SU-DHL-6 (cell line): Measurements from ENCODE around the gene AHI1.

ENCODE experiments used
- H2AFZ ChIP-seq: fragments of 200-600 bp; sonication (generic); 2 replicates; pipeline ENCODE4 v1.6.1; 2014; ENCODE audit warnings: low read depth, mild to moderate bottlenecking, moderate library complexity, mixed read lengths, antibody characterized with exemption, low read length; ENCODE audit not compliant: severe bottlenecking
- H3F3A ChIP-seq: fragments of 200-600 bp; shearing (Covaris generic); 2 replicates; pipeline ENCODE4 v1.6.0; 2016; ENCODE audit warnings: antibody characterized with exemption, mild to moderate bottlenecking; ENCODE audit not compliant: insufficient read depth
- H3K27ac ChIP-seq: fragments of 200-600 bp; sonication (generic); 2 replicates; pipeline ENCODE4 v1.5.1; 2016; ENCODE audit warnings: low read depth, mild to moderate bottlenecking, low read length, moderate library complexity, mixed read lengths
- H3K27me3 ChIP-seq: fragments of 200-600 bp; sonication (generic), shearing (Covaris generic); 2 replicates; pipeline ENCODE4 v1.6.0; 2014; ENCODE audit warnings: mild to moderate bottlenecking, low read length
- H3K36me3 ChIP-seq: fragments of 200-600 bp; sonication (generic); 2 replicates; pipeline ENCODE4 v1.6.1; 2014; ENCODE audit warnings: mild to moderate bottlenecking, low read length, mixed read lengths
- H3K4me2 ChIP-seq: fragments of 300-600, 200-600 bp; shearing (Covaris generic), sonication (generic); 2 replicates; pipeline ENCODE4 v1.6.0; 2014; ENCODE audit warnings: low read length, low read depth, mild to moderate bottlenecking; ENCODE audit not compliant: poor library complexity, severe bottlenecking
- H3K4me3 ChIP-seq: fragments of 200-600 bp; sonication (generic); 2 replicates; pipeline ENCODE4 v1.5.1; 2014; ENCODE audit warnings: antibody characterized with exemption, low read length, mild to moderate bottlenecking, mixed read lengths; ENCODE audit not compliant: insufficient read depth, poor library complexity, severe bottlenecking
- H3K79me2 ChIP-seq: fragments of 200-600 bp; sonication (generic); 2 replicates; pipeline ENCODE4 v1.6.1; 2014; ENCODE audit warnings: mild to moderate bottlenecking, low read length, moderate library complexity; ENCODE audit not compliant: insufficient read depth
- H3K9ac ChIP-seq: fragments of 200-600 bp; sonication (generic); 2 replicates; pipeline ENCODE4 v1.7.0; 2014; ENCODE audit warnings: mild to moderate bottlenecking, low read length
- H3K9me2 ChIP-seq: fragments of 200-600 bp; sonication (generic); replicated peaks from 2 replicates; pipeline ENCODE4 v1.6.1; 2014; ENCODE audit warnings: low read length; ENCODE audit not compliant: insufficient read depth
- H3K9me3 ChIP-seq: fragments of 200-600 bp; sonication (generic); 2 replicates; pipeline ENCODE4 v1.6.1; 2014; ENCODE audit warnings: low read length, mixed read lengths; ENCODE audit not compliant: insufficient read depth
- H4K20me1 ChIP-seq: fragments of 200-600 bp; sonication (generic); 2 replicates; pipeline ENCODE4 v1.6.1; 2014; ENCODE audit warnings: low read depth, mild to moderate bottlenecking, antibody characterized with exemption, low read length, moderate library complexity, mixed read lengths
- CTCF ChIP-seq: fragments of 200-600 bp; sonication (generic); IDR thresholded peaks from one replicate; pipeline ENCODE4 v1.5.1; 2017; ENCODE audit warnings: antibody characterized with exemption, mild to moderate bottlenecking, low read length, moderate library complexity; ENCODE audit not compliant: insufficient read depth, poor library complexity, severe bottlenecking
- EZH2phosphoT487 ChIP-seq: fragments of 200-600 bp; sonication (generic), shearing (Covaris generic); conservative IDR thresholded peaks from 2 replicates; pipeline ENCODE4 v1.6.1; 2018; ENCODE audit warnings: mild to moderate bottlenecking, antibody characterized with exemption, low read length, moderate library complexity, mixed read lengths

AHI1 gene

GRCh38 chr6:135464634-135465033 is 32.9 kb downstream of the AHI1 start:
- H2AFZ ChIP-seq, result no peak overlapping the region
- H3F3A ChIP-seq, result no peaks in the 10 kb centered on the region
- no peak overlapping the region for H3K4me2 ChIP-seq
- no peaks in the 10 kb centered on the region for H3K79me2 ChIP-seq
- peaks cover 6% of the 10 kb centered on the region; the same call in 1 of the 2 replicates for H3K36me3 ChIP-seq
- no peaks in the 10 kb centered on the region for H4K20me1 ChIP-seq
- H3K9me2 ChIP-seq, result no peaks in the 10 kb centered on the region
- H3K9ac ChIP-seq, result no peak overlapping the region
- H3K27me3 ChIP-seq, result no peaks in the 10 kb centered on the region
- no peak for TF ChIP-seq CTCF
- TF ChIP-seq EZH2phosphoT487, result no peak
- H3K4me3 ChIP-seq, result no peak overlapping the region
- H3K9me3 ChIP-seq, result no peaks in the 10 kb centered on the region
- no peak overlapping the region for H3K27ac ChIP-seq

GRCh38 chr6:135461208-135461607 is 36.3 kb downstream of the AHI1 start:
- Histone ChIP-seq H3K4me2 (no peak overlapping the region), H3K27me3 (no peaks in the 10 kb centered on the region), H3K9ac (no peak overlapping the region), H3K9me2 (no peaks in the 10 kb centered on the region), H3K9me3 (no peaks in the 10 kb centered on the region), H3K36me3 (peaks cover 6% of the 10 kb centered on the region; the same call in 1 of the 2 replicates), H3K4me3 (no peak overlapping the region), H3K79me2 (no peaks in the 10 kb centered on the region), H3F3A (0 out of 2 replicates have a peak, but pooled peaks cover 3% of the 10 kb centered on the region), H4K20me1 (no peaks in the 10 kb centered on the region), H2AFZ (no peak overlapping the region), H3K27ac (no peak overlapping the region)
- TF ChIP-seq CTCF, result no peak
- TF ChIP-seq EZH2phosphoT487, result no peak

- H3K9me2 ChIP-seq, result no peaks in the 10 kb centered on the region
- H3K9ac ChIP-seq, result no peak overlapping the region
- H3F3A ChIP-seq, result 0 out of 2 replicates have a peak, but pooled peaks cover 3% of the 10 kb centered on the region
- H3K9me3 ChIP-seq, result no peaks in the 10 kb centered on the region
- TF ChIP-seq EZH2phosphoT487 (no peak), CTCF (no peak)
- no peaks in the 10 kb centered on the region for H3K27me3 ChIP-seq
- peaks cover 12% of the 10 kb centered on the region; the same call in 1 of the 2 replicates for H3K36me3 ChIP-seq
- H4K20me1 ChIP-seq, result no peaks in the 10 kb centered on the region
- no peak overlapping the region for H3K27ac ChIP-seq
- H3K4me3 ChIP-seq, result no peak overlapping the region
- H3K4me2 ChIP-seq, result no peak overlapping the region
- H3K79me2 ChIP-seq, result no peaks in the 10 kb centered on the region
- H2AFZ ChIP-seq, result no peak overlapping the region
Measured at GRCh38 chr6:135458051-135458450, 39.5 kb downstream of the AHI1 start.
